ENCODE data around the gene SPRYD4.

The SPRYD4 gene

GRCh38 chr12:56510786-56511185, 42.4 kb downstream of the SPRYD4 start (continued):
- no peak for TF ChIP-seq TSHZ2 (CRISPR knock-in tag; IDR thresholded peaks at IDR 0.05)
- no peak for TF ChIP-seq ZFP30 (CRISPR knock-in tag; IDR thresholded peaks at IDR 0.05)
- no peak for TF ChIP-seq ZNF8 (CRISPR knock-in tag; IDR thresholded peaks at IDR 0.05)

GRCh38 chr12:56514014-56514318, 45.6 kb downstream of the SPRYD4 start:
- ATAC-seq = peak; percentile 24; the same call in 2 of the 3 replicates

GRCh38 chr12:56517854-56518253, 49.5 kb downstream of the SPRYD4 start:
- no peak for TF ChIP-seq OSR1 (CRISPR knock-in tag; IDR thresholded peaks at IDR 0.05)
- no peak for ATAC-seq

- ATAC-seq = no peak
- no peak for TF ChIP-seq OSR1 (CRISPR knock-in tag; IDR thresholded peaks at IDR 0.05)
- no peak for TF ChIP-seq ZNF565 (CRISPR knock-in tag; conservative IDR thresholded peaks at IDR 0.05; ENCODE audit: low read depth)
- TF ChIP-seq SNAI2 (CRISPR knock-in tag; IDR thresholded peaks at IDR 0.05) = no peak
- no peak for TF ChIP-seq ARNTL (CRISPR knock-in tag; IDR thresholded peaks at IDR 0.05; ENCODE audit: borderline replicate concordance, low read depth)
- no peak for TF ChIP-seq TOX (CRISPR knock-in tag; IDR thresholded peaks at IDR 0.05; ENCODE audit: borderline replicate concordance)
- TF ChIP-seq ESRRG (CRISPR knock-in tag; IDR thresholded peaks at IDR 0.05) = no peak
- no peak for TF ChIP-seq RARB (CRISPR knock-in tag; IDR thresholded peaks at IDR 0.05)
Measured at GRCh38 chr12:56518570-56518969, 50.2 kb downstream of the SPRYD4 start.

- TF ChIP-seq ARNTL (CRISPR knock-in tag; IDR thresholded peaks at IDR 0.05; ENCODE audit: borderline replicate concordance, low read depth) (no peak), TCF4 (CRISPR knock-in tag; IDR thresholded peaks at IDR 0.05; ENCODE audit: borderline replicate concordance) (no peak), PATZ1 (CRISPR knock-in tag; IDR thresholded peaks at IDR 0.05; ENCODE audit: borderline replicate concordance) (no peak), SNAI2 (CRISPR knock-in tag; IDR thresholded peaks at IDR 0.05) (no peak), CSRNP3 (CRISPR knock-in tag; IDR thresholded peaks at IDR 0.05) (no peak), BACH2 (CRISPR knock-in tag; IDR thresholded peaks at IDR 0.05; ENCODE audit: borderline replicate concordance) (no peak), ZC3H10 (CRISPR knock-in tag; IDR thresholded peaks at IDR 0.05) (no peak), ZFP3 (CRISPR knock-in tag; IDR thresholded peaks at IDR 0.05) (no peak), TSHZ2 (CRISPR knock-in tag; IDR thresholded peaks at IDR 0.05) (no peak), PPARA (CRISPR knock-in tag; IDR thresholded peaks at IDR 0.05; ENCODE audit: borderline replicate concordance) (no peak), POU6F1 (CRISPR knock-in tag; IDR thresholded peaks at IDR 0.05; ENCODE audit: borderline replicate concordance, low read depth) (no peak), OSR1 (CRISPR knock-in tag; IDR thresholded peaks at IDR 0.05) (no peak), ZNF565 (CRISPR knock-in tag; conservative IDR thresholded peaks at IDR 0.05; ENCODE audit: low read depth) (no peak), ZNF70 (CRISPR knock-in tag; IDR thresholded peaks at IDR 0.05) (no peak), CREB5 (CRISPR knock-in tag; IDR thresholded peaks at IDR 0.05; ENCODE audit: low read depth) (no peak)
- no peak for ATAC-seq
Measured at GRCh38 chr12:56520048-56520447, 51.7 kb downstream of the SPRYD4 start.

All from SK-N-SH treated with all-trans-retinoic acid at 6 μM for 48 hours (cell line).